B cell (primary cell): ENCODE measurements around the gene JAK1. TPM values are rescaled to one million over a fixed set of nuclear protein-coding genes. Genes with fewer than 3 reads are reported as not detected.

Experiments used
- ATAC-seq: fragments of 200-7000 bp; cut with Tn5 transposase; one replicate; pipeline ENCODE4 v1.10.0; 2021; ENCODE audit warnings: low read depth, mild to moderate bottlenecking, moderate number of reproducible peaks, moderate library complexity
- CTCF ChIA-PET: fragments of 350-600 bp; sonication (Branson Sonifier 250); formaldehyde crosslinking; loops from one replicate; lab custom pipeline; 2021; ENCODE audit warnings: antibody characterized with exemption, inconsistent platforms; lab: Charles Lee
- POLR2A ChIA-PET: fragments of 350-600 bp; sonication (Branson Sonifier 250); formaldehyde crosslinking; loops from one replicate; lab custom pipeline; 2021; ENCODE audit warnings: antibody characterized with exemption; lab: Charles Lee
- DNase-seq: peaks from one replicate; pipeline ENCODE4 v3.0.0; 2013
- H2AFZ ChIP-seq: 2 replicates; pipeline ENCODE4 v1.6.1; 2012; ENCODE audit warnings: mild to moderate bottlenecking, low read depth, low read length; ENCODE audit not compliant: insufficient read depth, poor library complexity, severe bottlenecking
- H3K27ac ChIP-seq, 2 donors: 1 replicate in 1 of 2; 2 replicates in 1 of 2; pipeline ENCODE4 v1.5.1; 2012 to 2013; ENCODE audit warnings: low read length in 2 of 2, mild to moderate bottlenecking in 2 of 2, moderate library complexity in 1 of 2
- H3K27me3 ChIP-seq, 4 experiments: fragments of 200-600 bp in 1 of 4; sonication (generic) in 1 of 4; replicated peaks in 1 of 4; 1 replicate in 2 of 4; 2 replicates in 2 of 4; pipeline versions ENCODE4 v1.6.1 to v1.7.0; 2013 to 2016; ENCODE audit warnings: low read length in 3 of 4, mild to moderate bottlenecking in 2 of 4, mixed read lengths in 1 of 4, moderate library complexity in 1 of 4; ENCODE audit not compliant: insufficient read depth in 4 of 4, control insufficient read depth in 3 of 4; ENCODE audit errors: control extremely low read depth in 1 of 4
- H3K36me3 ChIP-seq, 2 experiments: replicated peaks in 1 of 2; 1 replicate in 1 of 2; 2 replicates in 1 of 2; pipeline versions ENCODE4 v1.6.1 to v1.7.1; 2013; ENCODE audit warnings: low read length in 1 of 2; ENCODE audit not compliant: insufficient read depth in 2 of 2, control insufficient read depth in 1 of 2; ENCODE audit errors: control extremely low read depth in 1 of 2, extremely low read depth in 1 of 2
- H3K4me1 ChIP-seq, 2 donors: fragments of 200-600 bp in 1 of 2; sonication (generic) in 1 of 2; 1 replicate in 1 of 2; 2 replicates in 1 of 2; pipeline versions ENCODE4 v1.5.1 to v1.6.1; 2013 to 2017; ENCODE audit warnings: low read length in 2 of 2; ENCODE audit not compliant: control insufficient read depth in 2 of 2, insufficient read depth in 2 of 2
- H3K4me2 ChIP-seq: replicated peaks from 2 replicates; pipeline ENCODE3; 2012; ENCODE audit warnings: mild to moderate bottlenecking, low read depth, low read length; ENCODE audit not compliant: poor library complexity, severe bottlenecking
- H3K4me3 ChIP-seq, 5 experiments: fragments of 200-600 bp in 1 of 5; sonication (generic) in 1 of 5; 1 replicate in 3 of 5; 2 replicates in 2 of 5; pipeline versions ENCODE4 v1.5.1 to v1.7.0; 2011 to 2016; ENCODE audit warnings: low read length in 4 of 5, mild to moderate bottlenecking in 4 of 5, low read depth in 2 of 5, control low read depth in 1 of 5, moderate library complexity in 1 of 5; ENCODE audit not compliant: insufficient read depth in 1 of 5; ENCODE audit errors: control extremely low read depth in 1 of 5, extremely low read depth in 1 of 5
- H3K79me2 ChIP-seq: fragments of 200-600 bp; sonication (generic); one replicate; pipeline ENCODE4 v1.6.0; 2016; ENCODE audit warnings: low read length; ENCODE audit not compliant: control insufficient read depth, insufficient read depth
- H3K9ac ChIP-seq: fragments of 200-600 bp; sonication (generic); 2 replicates; pipeline ENCODE4 v1.6.1; 2017; ENCODE audit warnings: mild to moderate bottlenecking, low read length, moderate library complexity
- H3K9me3 ChIP-seq, 3 donors: one replicate each; pipeline versions ENCODE4 v1.6.1 to v1.7.1; 2013; ENCODE audit warnings: low read length in 2 of 3; ENCODE audit not compliant: control insufficient read depth in 2 of 3, insufficient read depth in 1 of 3; ENCODE audit errors: control extremely low read depth in 1 of 3
- H4K20me1 ChIP-seq: 2 replicates; pipeline ENCODE4 v1.6.0; 2012; ENCODE audit warnings: mild to moderate bottlenecking, low read length; ENCODE audit not compliant: insufficient read depth, control insufficient read depth, poor library complexity, severe bottlenecking
- H3K27ac Mint-ChIP-seq: one replicate; pipeline ENCODE4 v1.8.0; 2021; ENCODE audit warnings: mixed read lengths
- H3K27me3 Mint-ChIP-seq: one replicate; pipeline ENCODE4 v1.8.0; 2021; ENCODE audit warnings: mixed read lengths
- H3K4me1 Mint-ChIP-seq: one replicate; pipeline ENCODE4 v1.8.0; 2021; ENCODE audit warnings: mixed read lengths
- H3K4me3 Mint-ChIP-seq: one replicate; pipeline ENCODE4 v1.8.0; 2021; ENCODE audit warnings: mixed read lengths
- H3K9me3 Mint-ChIP-seq: one replicate; pipeline ENCODE4 v1.8.0; 2022; ENCODE audit warnings: mixed read lengths; ENCODE audit not compliant: insufficient read depth
- CTCF ChIP-seq: fragments of 200-600 bp; IDR thresholded peaks from one replicate; pipeline ENCODE4 v1.8.0; 2022; ENCODE audit warnings: antibody characterized with exemption, mild to moderate bottlenecking
- EZH2 ChIP-seq: IDR thresholded peaks from 2 replicates; pipeline ENCODE4 v1.6.1; 2012; ENCODE audit warnings: borderline replicate concordance, low read depth, mild to moderate bottlenecking, moderate library complexity, low read length; ENCODE audit not compliant: insufficient read depth, poor library complexity, severe bottlenecking
- WGBS: methylation state at CpG from one replicate; pipeline ENCODE4 v1.1.5; 2013; ENCODE audit warnings: missing lambda C conversion rate; ENCODE audit not compliant: insufficient coverage; 5-methylcytosine and 5-hydroxymethylcytosine counted together
- intact Hi-C: fragments of 100-400 bp; cut with micrococcal nuclease; formaldehyde crosslinking; loops from one replicate; pipeline ENCODE4 v1.10.0; 2022
- polyA plus RNA-seq: library from polyadenylated mRNA; depleted of rRNA; stranded (reverse); fragments of >200 nt; gene quantifications from 2 replicates; pipeline ENCODE4 v1.2.3, GENCODE V29; 2012
- total RNA-seq, 2 donors: library from RNA; stranded (reverse); fragments of 120-200 nt in 1 of 2; gene quantifications; 1 replicate in 1 of 2; 2 replicates in 1 of 2; pipeline versions ENCODE4 v1.2.3 to v1.2.4, GENCODE V29; 2013 to 2022

The JAK1 gene
- total and polyA plus RNA-seq, 2 donors (not counting 1 experiment from before 2014, with no cell fraction given), result 99.0 to 244 TPM

GRCh38 chr1:64975127-64975526 is 8.8 kb upstream of the JAK1 start:
- no peak overlapping the region for H3K27ac Mint-ChIP-seq
- H3K9ac ChIP-seq, result no peak overlapping the region
- H4K20me1 ChIP-seq, result no peaks in the 10 kb centered on the region
- no peak overlapping the region for H3K4me2 ChIP-seq
- no peaks in the 10 kb centered on the region for H3K4me1 ChIP-seq
- H3K4me1 Mint-ChIP-seq, result no peaks in the 10 kb centered on the region
- H3K4me3 Mint-ChIP-seq, result no peak overlapping the region
- H3K27me3 Mint-ChIP-seq, result no peaks in the 10 kb centered on the region
- H3K4me3 ChIP-seq, result no peak overlapping the region
- no peaks in the 10 kb centered on the region for H3K27me3 ChIP-seq
- no peak overlapping the region for H2AFZ ChIP-seq
- no peak overlapping the region for H3K27ac ChIP-seq
- ATAC-seq, result no peak
- intact Hi-C loops, result no loop called here
- no peaks in the 10 kb centered on the region for H3K9me3 ChIP-seq
- CTCF ChIA-PET, result no interaction called here
- WGBS, result no CpG with 5 or more reads among the region's 1 CpG
- no peaks in the 10 kb centered on the region for H3K79me2 ChIP-seq
- no peak for DNase-seq
- no peaks in the 10 kb centered on the region for H3K36me3 ChIP-seq
- no peak for TF ChIP-seq EZH2
- TF ChIP-seq CTCF, result no peak
- POLR2A ChIA-PET, result interaction anchor here (0.6 kb wide), 1 partner anchor 73 kb away, joined by 4 read pairs; no protein-coding TSS in a partner anchor
- no peaks in the 10 kb centered on the region for H3K9me3 Mint-ChIP-seq

GRCh38 chr1:64974288-64974825 is 8.0 kb upstream of the JAK1 start:
- no peak overlapping the region for H3K9ac ChIP-seq
- no peaks in the 10 kb centered on the region for H3K36me3 ChIP-seq
- no peaks in the 10 kb centered on the region for H3K4me1 ChIP-seq
- no peak overlapping the region for H2AFZ ChIP-seq
- no peak overlapping the region for H3K4me3 Mint-ChIP-seq
- intact Hi-C loops, result no loop called here
- no peak overlapping the region for H3K4me2 ChIP-seq
- TF ChIP-seq CTCF (no peak), EZH2 (no peak)
- no peak overlapping the region for H3K27ac ChIP-seq
- H3K4me3 ChIP-seq, result no peak overlapping the region
- H3K27me3 Mint-ChIP-seq, result no peaks in the 10 kb centered on the region
- H3K4me1 Mint-ChIP-seq, result no peaks in the 10 kb centered on the region
- H3K79me2 ChIP-seq, result no peaks in the 10 kb centered on the region
- H3K9me3 ChIP-seq, result no peaks in the 10 kb centered on the region
- no peaks in the 10 kb centered on the region for H4K20me1 ChIP-seq
- 90% methylated on average over 2 of the region's 2 CpGs for WGBS
- DNase-seq (no peak), ATAC-seq (no peak)
- H3K27ac Mint-ChIP-seq, result no peak overlapping the region
- H3K27me3 ChIP-seq, result no peaks in the 10 kb centered on the region
- ChIA-PET CTCF (no interaction called here), POLR2A (no interaction called here)
- H3K9me3 Mint-ChIP-seq, result no peaks in the 10 kb centered on the region
